IMR-90 (cell line): ENCODE results near the gene KIF1A. TPM values are rescaled to one million over a fixed set of nuclear protein-coding genes. Genes with fewer than 3 reads are reported as not detected.

ENCODE experiments used
- ATAC-seq: fragments of 200-7000 bp; cut with Tn5 transposase; 2 replicates; pipeline ENCODE4 v1.9.1; 2020; ENCODE audit warnings: low read depth, mild to moderate bottlenecking, moderate library complexity
- BruUV-seq: library from RNA; stranded (reverse); fragments of 400-500 nt; replicated peaks from 2 replicates; lab custom pipeline; 2021; lab: Mats Ljungman, UMichigan
- CTCF ChIA-PET: fragments of 300-600 bp; formaldehyde crosslinking; extraction: SDS; loops from one replicate; lab custom pipeline; 2021; ENCODE audit warnings: antibody characterized with exemption; lab: Yijun Ruan, JAX
- POLR2A ChIA-PET: fragments of 300-600 bp; sonication (Branson Sonifier 250); formaldehyde crosslinking; loops from one replicate; lab custom pipeline; 2022; ENCODE audit warnings: antibody characterized with exemption; ENCODE audit not compliant: unreplicated experiment; lab: Charles Lee
- DNase-seq: peaks from one replicate; pipeline ENCODE4 v3.0.0; 2013
- H2AFZ ChIP-seq: replicated peaks from 2 replicates; pipeline ENCODE3; 2013; ENCODE audit warnings: low read length, mild to moderate bottlenecking; ENCODE audit not compliant: poor library complexity
- H2AK5ac ChIP-seq: 2 replicates; pipeline ENCODE4 v1.6.1; 2013; ENCODE audit warnings: low read depth, low read length, inconsistent platforms
- H2AK9ac ChIP-seq: replicated peaks from 2 replicates; pipeline ENCODE3; 2013; ENCODE audit warnings: mild to moderate bottlenecking, low read depth, low read length, moderate library complexity; ENCODE audit not compliant: poor library complexity
- H2BK120ac ChIP-seq: 2 replicates; pipeline ENCODE4 v1.6.1; 2013; ENCODE audit warnings: low read depth, low read length, inconsistent platforms
- H2BK15ac ChIP-seq: 3 replicates; pipeline ENCODE4 v1.6.1; 2013; ENCODE audit warnings: low read depth, low read length, inconsistent platforms
- H2BK20ac ChIP-seq: 2 replicates; pipeline ENCODE4 v1.6.1; 2013; ENCODE audit warnings: low read depth, mild to moderate bottlenecking, inconsistent platforms, low read length, moderate library complexity
- H2BK5ac ChIP-seq: 2 replicates; pipeline ENCODE4 v1.6.1; 2013; ENCODE audit warnings: mild to moderate bottlenecking, low read depth, low read length, inconsistent platforms; ENCODE audit not compliant: poor library complexity, severe bottlenecking
- H3K14ac ChIP-seq: replicated peaks from 2 replicates; pipeline ENCODE4 v1.6.1; 2013; ENCODE audit warnings: low read depth, low read length, inconsistent platforms
- H3K18ac ChIP-seq: 2 replicates; pipeline ENCODE4 v1.6.1; 2013; ENCODE audit warnings: low read depth, low read length, control low read depth
- H3K23ac ChIP-seq: 2 replicates; pipeline ENCODE4 v1.6.1; 2013; ENCODE audit warnings: low read depth, low read length, inconsistent platforms
- H3K27ac ChIP-seq: 2 replicates; pipeline ENCODE4 v1.5.1; 2013; ENCODE audit warnings: mild to moderate bottlenecking, control low read depth, low read length; ENCODE audit not compliant: insufficient read depth
- H3K27me3 ChIP-seq: 2 replicates; pipeline ENCODE4 v1.6.1; 2013; ENCODE audit warnings: low read length; ENCODE audit not compliant: control insufficient read depth, insufficient read depth
- H3K36me3 ChIP-seq: 2 replicates; pipeline ENCODE4 v1.6.1; 2013; ENCODE audit warnings: low read length, mixed read lengths; ENCODE audit not compliant: control insufficient read depth, insufficient read depth
- H3K4ac ChIP-seq: 2 replicates; pipeline ENCODE4 v1.6.1; 2013; ENCODE audit warnings: low read depth, low read length, inconsistent platforms
- H3K4me1 ChIP-seq: 2 replicates; pipeline ENCODE4 v1.6.1; 2013; ENCODE audit warnings: low read length, mixed read lengths; ENCODE audit not compliant: control insufficient read depth, insufficient read depth
- H3K4me2 ChIP-seq: 2 replicates; pipeline ENCODE4 v1.6.1; 2013; ENCODE audit warnings: low read depth, mild to moderate bottlenecking, control low read depth, low read length, moderate library complexity
- H3K4me3 ChIP-seq: 2 replicates; pipeline ENCODE4 v1.5.1; 2013; ENCODE audit warnings: low read depth, mild to moderate bottlenecking, control low read depth, low read length, moderate library complexity; ENCODE audit not compliant: insufficient read depth
- H3K56ac ChIP-seq: 2 replicates; pipeline ENCODE4 v1.6.1; 2013; ENCODE audit warnings: low read length, inconsistent platforms; ENCODE audit not compliant: insufficient read depth; ENCODE audit errors: extremely low read depth
- H3K79me1 ChIP-seq, 2 experiments: 2 replicates each; pipeline ENCODE4 v1.6.1; 2013; ENCODE audit warnings: low read length in 2 of 2, inconsistent platforms in 1 of 2, low read depth in 1 of 2
- H3K9ac ChIP-seq: 2 replicates; pipeline ENCODE4 v1.6.1; 2013; ENCODE audit warnings: low read depth, low read length, control low read depth
- H3K9me1 ChIP-seq: 2 replicates; pipeline ENCODE4 v1.6.1; 2013; ENCODE audit warnings: low read length, inconsistent platforms; ENCODE audit not compliant: insufficient read depth
- H3K9me3 ChIP-seq: 2 replicates; pipeline ENCODE4 v1.6.1; 2013; ENCODE audit warnings: low read length; ENCODE audit not compliant: control insufficient read depth, insufficient read depth
- H4K20me1 ChIP-seq: 2 replicates; pipeline ENCODE4 v1.6.1; 2013; ENCODE audit warnings: low read length, inconsistent platforms; ENCODE audit not compliant: insufficient read depth
- H4K5ac ChIP-seq: 2 replicates; pipeline ENCODE4 v1.6.1; 2013; ENCODE audit warnings: mild to moderate bottlenecking, low read depth, low read length, control low read depth
- H4K8ac ChIP-seq, 2 experiments: 2 replicates each; pipeline ENCODE4 v1.6.1; 2013; ENCODE audit warnings: low read depth in 2 of 2, low read length in 2 of 2, control low read depth in 1 of 2, inconsistent platforms in 1 of 2
- H4K91ac ChIP-seq: 2 replicates; pipeline ENCODE4 v1.6.1; 2013; ENCODE audit warnings: low read depth, low read length, inconsistent platforms; ENCODE audit not compliant: insufficient read depth
- CHD1 ChIP-seq: IDR thresholded peaks from 2 replicates; pipeline ENCODE4 v1.6.1; 2012; ENCODE audit warnings: low read depth, low read length, improper control_type of control experiment
- MAFK ChIP-seq: IDR thresholded peaks from 2 replicates; pipeline ENCODE4 v1.6.1; 2012; ENCODE audit warnings: low read depth, low read length, improper control_type of control experiment
- MXI1 ChIP-seq: IDR thresholded peaks from 2 replicates; pipeline ENCODE4 v1.6.1; 2012; ENCODE audit warnings: low read depth, mild to moderate bottlenecking, low read length, moderate library complexity, borderline replicate concordance
- RCOR1 ChIP-seq: IDR thresholded peaks from 2 replicates; pipeline ENCODE4 v1.6.1; 2012; ENCODE audit warnings: mild to moderate bottlenecking, low read length, improper control_type of control experiment; ENCODE audit not compliant: insufficient replicate concordance
- WGBS, 2 experiments: methylation state at CpG; one replicate each; pipeline versions ENCODE4 v1.1.5 to v1.1.7; 2013; ENCODE audit warnings: missing lambda C conversion rate in 2 of 2; ENCODE audit not compliant: insufficient read length in 1 of 2; ENCODE audit errors: extremely low coverage in 2 of 2; 5-methylcytosine and 5-hydroxymethylcytosine counted together
- dilution Hi-C: fragments of 300-500 bp; cut with HindIII; formaldehyde crosslinking; loops from one replicate; pipeline ENCODE4 v1.14.3; 2018; ENCODE audit warnings: low sequenced_read_pairs; ENCODE audit not compliant: unreplicated experiment
- in situ Hi-C: fragments of 300-500 bp; cut with MboI; formaldehyde crosslinking; loops from 3 replicates; pipeline ENCODE4 v1.14.3; 2019; ENCODE audit warnings: low sequenced_read_pairs, inconsistent platforms, mixed read lengths
- intact Hi-C: fragments of 100-400 bp; cut with micrococcal nuclease; formaldehyde crosslinking; loops from 2 replicates; pipeline ENCODE4 v1.10.0; 2022
- polyA plus RNA-seq, 3 experiments: library from polyadenylated mRNA; depleted of rRNA; stranded (reverse); fragments of >200 nt; gene quantifications; 2 replicates each; pipeline ENCODE4 v1.2.3, GENCODE V29; 2012; ENCODE audit warnings: low replicate concordance in 1 of 3
- total RNA-seq: library from RNA; depleted of rRNA; stranded (reverse); fragments of >200 nt; gene quantifications from 2 replicates; pipeline ENCODE4 v1.2.3, GENCODE V29; 2012

KIF1A gene
- total and polyA plus RNA-seq, 2 of the 4 experiments (the other 2 are of a cell fraction), result under 0.01 TPM; not detected in 1

GRCh38 chr2:240857039-240858008, 37.3 kb upstream of the KIF1A start:
- Histone ChIP-seq H3K18ac (no peak overlapping the region), H4K20me1 (no peaks in the 10 kb centered on the region), H2BK120ac (no peak overlapping the region), H2BK15ac (no peak overlapping the region), H3K9me3 (peaks cover 11% of the 10 kb centered on the region), H3K4ac (no peak overlapping the region), H3K79me1 (no peaks in the 10 kb centered on the region), H3K27me3 (peaks cover 32% of the 10 kb centered on the region), H2BK5ac (no peak overlapping the region), H3K4me2 (no peak overlapping the region), H3K27ac (no peak overlapping the region), H3K36me3 (no peaks in the 10 kb centered on the region), H3K4me3 (no peak overlapping the region), H2AK9ac (peak overlapping the region; percentile 55), H3K14ac (no peak overlapping the region), H3K56ac (no peak overlapping the region), H2AFZ (no peak overlapping the region), H2AK5ac (no peak overlapping the region), H3K9ac (no peak overlapping the region), H4K5ac (no peak overlapping the region), H3K4me1 (no peaks in the 10 kb centered on the region), H3K23ac (no peak overlapping the region), H3K9me1 (no peaks in the 10 kb centered on the region), H2BK20ac (no peak overlapping the region), H4K8ac (no peak overlapping the region), H4K91ac (no peak overlapping the region)
- in situ Hi-C loops, result loop anchor here (10.0 to 25.0 kb wide), 2 partner anchors 217 to 805 kb away; no protein-coding TSS in a partner anchor
- CTCF ChIA-PET, result no interaction called here
- intact Hi-C loops, result no loop called here
- TF ChIP-seq RCOR1 (no peak), CHD1 (no peak), MAFK (no peak), MXI1 (no peak)
- POLR2A ChIA-PET, result no interaction called here
- ATAC-seq (no peak), DNase-seq (no peak)
- no TSS peak for BruUV-seq
- WGBS, 2 experiments, result 67% methylated on average over 12 of the region's 21 CpGs; no CpG with 5 or more reads in 1 of the 2 experiments
- dilution Hi-C loops, result no loop called here
